Endothelial cell of umbilical vein (primary cell): Measurements from ENCODE around the gene PLEKHA7.

Source experiments
- POLR2AphosphoS5 ChIP-seq: IDR thresholded peaks from 2 replicates; pipeline ENCODE4 v1.6.1; 2012; ENCODE audit warnings: low read depth, mild to moderate bottlenecking, control low read depth, low read length, moderate library complexity; ENCODE audit not compliant: insufficient read depth
- TF ChIP-seq, protein P1 (sequence below), 2 donors: IDR thresholded peaks; 1 replicate in 1 of 2; 2 replicates in 1 of 2; pipeline ENCODE4 v1.5.1; 2011; ENCODE audit warnings: low read length in 2 of 2, mild to moderate bottlenecking in 2 of 2, moderate library complexity in 2 of 2, control low read depth in 1 of 2, inconsistent platforms in 1 of 2, low read depth in 1 of 2; ENCODE audit not compliant: insufficient read depth in 1 of 2; ENCODE audit errors: extremely low read depth in 1 of 2

DNA sequence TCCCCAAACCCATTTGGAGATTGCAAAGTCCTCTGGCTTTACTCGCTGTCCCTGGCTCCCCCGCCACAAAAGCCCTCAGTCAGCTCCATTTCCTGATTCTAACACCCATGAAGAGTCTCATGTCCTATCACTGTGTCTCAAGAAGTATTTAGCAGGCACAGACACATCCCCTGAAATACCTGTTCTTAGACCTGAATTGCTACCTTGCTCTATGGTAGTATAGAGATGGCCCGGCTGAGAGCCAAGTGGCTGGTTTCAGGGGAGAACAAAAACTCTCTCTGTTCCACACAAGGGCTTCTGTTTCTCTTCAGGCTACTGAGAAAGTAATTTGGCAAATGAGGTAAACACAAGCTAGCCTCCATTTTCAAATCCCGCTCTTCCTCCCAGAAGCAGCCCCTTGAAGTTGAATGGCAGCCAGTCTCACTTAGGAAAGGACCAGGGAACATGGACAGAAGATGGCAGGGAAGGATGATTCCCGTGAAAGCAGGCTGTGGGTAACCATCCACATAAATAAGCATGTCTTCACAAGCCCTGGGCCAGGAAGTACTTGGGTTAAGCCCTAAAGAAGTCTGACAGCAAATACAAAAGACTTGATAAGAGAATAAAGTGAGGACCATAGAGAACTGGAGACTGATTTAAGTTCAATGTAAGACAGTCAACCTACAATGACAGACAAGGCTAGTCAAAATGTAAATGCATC lies 138.0 kb downstream of the PLEKHA7 start:
- TF ChIP-seq, protein P1, sequence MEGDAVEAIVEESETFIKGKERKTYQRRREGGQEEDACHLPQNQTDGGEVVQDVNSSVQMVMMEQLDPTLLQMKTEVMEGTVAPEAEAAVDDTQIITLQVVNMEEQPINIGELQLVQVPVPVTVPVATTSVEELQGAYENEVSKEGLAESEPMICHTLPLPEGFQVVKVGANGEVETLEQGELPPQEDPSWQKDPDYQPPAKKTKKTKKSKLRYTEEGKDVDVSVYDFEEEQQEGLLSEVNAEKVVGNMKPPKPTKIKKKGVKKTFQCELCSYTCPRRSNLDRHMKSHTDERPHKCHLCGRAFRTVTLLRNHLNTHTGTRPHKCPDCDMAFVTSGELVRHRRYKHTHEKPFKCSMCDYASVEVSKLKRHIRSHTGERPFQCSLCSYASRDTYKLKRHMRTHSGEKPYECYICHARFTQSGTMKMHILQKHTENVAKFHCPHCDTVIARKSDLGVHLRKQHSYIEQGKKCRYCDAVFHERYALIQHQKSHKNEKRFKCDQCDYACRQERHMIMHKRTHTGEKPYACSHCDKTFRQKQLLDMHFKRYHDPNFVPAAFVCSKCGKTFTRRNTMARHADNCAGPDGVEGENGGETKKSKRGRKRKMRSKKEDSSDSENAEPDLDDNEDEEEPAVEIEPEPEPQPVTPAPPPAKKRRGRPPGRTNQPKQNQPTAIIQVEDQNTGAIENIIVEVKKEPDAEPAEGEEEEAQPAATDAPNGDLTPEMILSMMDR (IDR thresholded peaks at IDR 0.05; ENCODE audit: extremely low read depth in 1 of 2, insufficient read depth in 1 of 2, low read depth in 1 of 2, low read length in 2 of 2) = no peak
- no peak for TF ChIP-seq POLR2AphosphoS5
